ENCODE results near the gene TMEM181.

DNA sequence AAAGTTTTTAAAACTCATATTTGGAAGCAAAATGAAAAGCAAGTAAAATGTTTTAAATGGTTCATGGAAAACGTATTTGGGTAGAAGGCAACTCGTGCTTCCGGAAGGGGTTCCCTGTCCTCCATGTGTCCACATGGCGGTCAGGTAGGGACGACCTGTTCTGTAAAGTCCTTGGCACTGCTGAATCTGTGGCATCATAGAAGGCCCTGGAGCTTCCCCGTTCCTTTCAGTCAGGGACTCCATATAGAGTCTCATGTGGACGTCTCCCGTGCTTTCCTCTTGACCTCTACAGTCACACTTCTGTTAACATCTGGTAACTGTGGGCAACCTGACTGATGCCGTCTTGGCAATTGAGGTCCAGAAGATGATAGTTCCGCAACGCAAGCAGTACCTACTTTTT, 73.2 kb downstream of the TMEM181 start:
- TF ChIP-seq, protein P1, sequence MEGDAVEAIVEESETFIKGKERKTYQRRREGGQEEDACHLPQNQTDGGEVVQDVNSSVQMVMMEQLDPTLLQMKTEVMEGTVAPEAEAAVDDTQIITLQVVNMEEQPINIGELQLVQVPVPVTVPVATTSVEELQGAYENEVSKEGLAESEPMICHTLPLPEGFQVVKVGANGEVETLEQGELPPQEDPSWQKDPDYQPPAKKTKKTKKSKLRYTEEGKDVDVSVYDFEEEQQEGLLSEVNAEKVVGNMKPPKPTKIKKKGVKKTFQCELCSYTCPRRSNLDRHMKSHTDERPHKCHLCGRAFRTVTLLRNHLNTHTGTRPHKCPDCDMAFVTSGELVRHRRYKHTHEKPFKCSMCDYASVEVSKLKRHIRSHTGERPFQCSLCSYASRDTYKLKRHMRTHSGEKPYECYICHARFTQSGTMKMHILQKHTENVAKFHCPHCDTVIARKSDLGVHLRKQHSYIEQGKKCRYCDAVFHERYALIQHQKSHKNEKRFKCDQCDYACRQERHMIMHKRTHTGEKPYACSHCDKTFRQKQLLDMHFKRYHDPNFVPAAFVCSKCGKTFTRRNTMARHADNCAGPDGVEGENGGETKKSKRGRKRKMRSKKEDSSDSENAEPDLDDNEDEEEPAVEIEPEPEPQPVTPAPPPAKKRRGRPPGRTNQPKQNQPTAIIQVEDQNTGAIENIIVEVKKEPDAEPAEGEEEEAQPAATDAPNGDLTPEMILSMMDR (IDR thresholded peaks at IDR 0.05; ENCODE audit: insufficient read depth, low read length) = no peak
- TF ChIP-seq, protein P2, sequence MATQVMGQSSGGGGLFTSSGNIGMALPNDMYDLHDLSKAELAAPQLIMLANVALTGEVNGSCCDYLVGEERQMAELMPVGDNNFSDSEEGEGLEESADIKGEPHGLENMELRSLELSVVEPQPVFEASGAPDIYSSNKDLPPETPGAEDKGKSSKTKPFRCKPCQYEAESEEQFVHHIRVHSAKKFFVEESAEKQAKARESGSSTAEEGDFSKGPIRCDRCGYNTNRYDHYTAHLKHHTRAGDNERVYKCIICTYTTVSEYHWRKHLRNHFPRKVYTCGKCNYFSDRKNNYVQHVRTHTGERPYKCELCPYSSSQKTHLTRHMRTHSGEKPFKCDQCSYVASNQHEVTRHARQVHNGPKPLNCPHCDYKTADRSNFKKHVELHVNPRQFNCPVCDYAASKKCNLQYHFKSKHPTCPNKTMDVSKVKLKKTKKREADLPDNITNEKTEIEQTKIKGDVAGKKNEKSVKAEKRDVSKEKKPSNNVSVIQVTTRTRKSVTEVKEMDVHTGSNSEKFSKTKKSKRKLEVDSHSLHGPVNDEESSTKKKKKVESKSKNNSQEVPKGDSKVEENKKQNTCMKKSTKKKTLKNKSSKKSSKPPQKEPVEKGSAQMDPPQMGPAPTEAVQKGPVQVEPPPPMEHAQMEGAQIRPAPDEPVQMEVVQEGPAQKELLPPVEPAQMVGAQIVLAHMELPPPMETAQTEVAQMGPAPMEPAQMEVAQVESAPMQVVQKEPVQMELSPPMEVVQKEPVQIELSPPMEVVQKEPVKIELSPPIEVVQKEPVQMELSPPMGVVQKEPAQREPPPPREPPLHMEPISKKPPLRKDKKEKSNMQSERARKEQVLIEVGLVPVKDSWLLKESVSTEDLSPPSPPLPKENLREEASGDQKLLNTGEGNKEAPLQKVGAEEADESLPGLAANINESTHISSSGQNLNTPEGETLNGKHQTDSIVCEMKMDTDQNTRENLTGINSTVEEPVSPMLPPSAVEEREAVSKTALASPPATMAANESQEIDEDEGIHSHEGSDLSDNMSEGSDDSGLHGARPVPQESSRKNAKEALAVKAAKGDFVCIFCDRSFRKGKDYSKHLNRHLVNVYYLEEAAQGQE (IDR thresholded peaks at IDR 0.05; ENCODE audit: insufficient replicate concordance, low read depth) = no peak
- no peak for TF ChIP-seq POLR2AphosphoS5 (IDR thresholded peaks at IDR 0.05; ENCODE audit: low read depth)
- TF ChIP-seq GABPA (IDR thresholded peaks at IDR 0.05; ENCODE audit: low read depth) = no peak
- TF ChIP-seq SPI1 (IDR thresholded peaks at IDR 0.05; ENCODE audit: borderline replicate concordance, low read depth) = no peak

Data from HL-60 (cell line).